RWPE1 (cell line): ENCODE results near the gene CDH7.
A peak's percentile ranks its signal among the peaks of the same experiment; 100 is the strongest.

Experiments used
- CTCF ChIA-PET: fragments of 350-600 bp; sonication (Branson Sonifier 250); formaldehyde crosslinking; extraction: SDS; loops from one replicate; lab custom pipeline; 2021; lab: Yijun Ruan, JAX
- POLR2A ChIA-PET: fragments of 400-600 bp; formaldehyde crosslinking; extraction: SDS; loops from one replicate; lab custom pipeline; 2020; ENCODE audit warnings: antibody characterized with exemption; ENCODE audit not compliant: low non-redundant PET; lab: Yijun Ruan, JAX
- DNase-seq: peaks from one replicate; pipeline ENCODE4 v3.0.0; 2012; ENCODE audit warnings: low spot score
- H3K27ac ChIP-seq: fragments of 450-650 bp; 2 replicates; pipeline ENCODE4 v1.5.1; 2017
- TF ChIP-seq, protein P1 (sequence below): fragments of 450-650 bp; conservative IDR thresholded peaks from 2 replicates; pipeline ENCODE4 v1.5.1; 2017; ENCODE audit warnings: low read depth, mild to moderate bottlenecking

Gene CDH7

DNA sequence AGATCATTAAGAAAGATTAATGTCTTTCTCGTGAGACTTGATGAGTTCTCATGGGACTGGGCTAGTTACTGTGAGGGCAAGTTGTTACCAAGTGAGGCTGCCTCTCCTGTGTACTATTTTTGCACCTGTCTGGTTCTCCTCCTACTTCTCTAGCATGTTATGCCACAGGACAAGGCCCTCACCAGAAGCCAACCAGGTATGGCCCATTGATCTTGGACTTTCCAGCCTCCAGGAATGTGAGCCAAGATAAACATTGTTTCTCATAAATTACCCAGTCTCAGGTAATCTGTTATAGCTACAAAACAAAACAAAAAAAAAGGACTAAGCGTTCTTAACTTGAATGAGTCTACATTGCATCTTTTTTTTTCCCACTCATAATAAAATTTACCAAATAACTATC lies 184.1 kb downstream of the CDH7 start:
- H3K27ac ChIP-seq: no peak overlapping the region
- ChIA-PET POLR2A (no interaction called here), CTCF (no interaction called here)
- no peak for DNase-seq
- TF ChIP-seq, protein P1, sequence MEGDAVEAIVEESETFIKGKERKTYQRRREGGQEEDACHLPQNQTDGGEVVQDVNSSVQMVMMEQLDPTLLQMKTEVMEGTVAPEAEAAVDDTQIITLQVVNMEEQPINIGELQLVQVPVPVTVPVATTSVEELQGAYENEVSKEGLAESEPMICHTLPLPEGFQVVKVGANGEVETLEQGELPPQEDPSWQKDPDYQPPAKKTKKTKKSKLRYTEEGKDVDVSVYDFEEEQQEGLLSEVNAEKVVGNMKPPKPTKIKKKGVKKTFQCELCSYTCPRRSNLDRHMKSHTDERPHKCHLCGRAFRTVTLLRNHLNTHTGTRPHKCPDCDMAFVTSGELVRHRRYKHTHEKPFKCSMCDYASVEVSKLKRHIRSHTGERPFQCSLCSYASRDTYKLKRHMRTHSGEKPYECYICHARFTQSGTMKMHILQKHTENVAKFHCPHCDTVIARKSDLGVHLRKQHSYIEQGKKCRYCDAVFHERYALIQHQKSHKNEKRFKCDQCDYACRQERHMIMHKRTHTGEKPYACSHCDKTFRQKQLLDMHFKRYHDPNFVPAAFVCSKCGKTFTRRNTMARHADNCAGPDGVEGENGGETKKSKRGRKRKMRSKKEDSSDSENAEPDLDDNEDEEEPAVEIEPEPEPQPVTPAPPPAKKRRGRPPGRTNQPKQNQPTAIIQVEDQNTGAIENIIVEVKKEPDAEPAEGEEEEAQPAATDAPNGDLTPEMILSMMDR: no peak

DNA sequence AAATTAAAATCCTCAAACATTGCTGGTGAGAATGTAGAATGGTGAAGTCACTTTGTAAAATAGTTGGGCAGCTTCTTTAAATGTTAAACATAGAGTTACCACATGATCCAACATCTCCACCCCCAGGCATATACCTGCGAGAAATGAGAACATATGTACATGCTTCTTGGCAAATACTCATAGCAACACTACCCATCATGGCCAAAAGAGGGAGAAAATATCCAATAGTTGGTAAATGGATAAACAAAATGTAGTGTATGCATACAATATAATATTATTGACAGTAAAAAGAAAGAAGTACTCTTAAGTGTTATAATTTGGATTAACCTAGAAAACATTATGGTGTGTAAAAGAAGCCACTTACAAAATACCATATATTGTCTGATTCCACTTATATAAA lies 185.9 kb downstream of the CDH7 start:
- POLR2A ChIA-PET: no interaction called here
- DNase-seq: no peak
- TF ChIP-seq, protein P1: no peak
- H3K27ac ChIP-seq: no peak overlapping the region
- CTCF ChIA-PET: no interaction called here

DNA sequence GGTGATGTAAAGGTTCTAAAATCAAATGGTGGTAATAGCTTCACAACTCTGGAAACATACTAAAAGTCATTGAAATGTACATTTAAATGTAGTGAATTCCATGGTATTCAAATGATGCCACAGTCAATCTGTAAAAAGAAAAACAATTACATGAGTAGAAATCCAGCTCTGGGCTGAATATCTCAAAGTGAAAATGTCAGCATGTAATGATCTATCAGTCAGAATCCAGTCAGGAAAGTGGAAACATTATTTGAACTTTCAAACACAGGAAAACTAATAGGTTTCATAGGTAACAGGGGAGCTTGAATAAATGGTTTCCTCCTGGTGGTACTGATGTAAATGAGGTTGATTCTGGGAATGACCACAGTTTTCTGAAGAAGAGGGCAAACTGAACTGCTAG lies 186.4 kb downstream of the CDH7 start:
- POLR2A ChIA-PET: no interaction called here
- TF ChIP-seq, protein P1: no peak
- no peak for DNase-seq
- no peak overlapping the region for H3K27ac ChIP-seq
- CTCF ChIA-PET: no interaction called here

DNA sequence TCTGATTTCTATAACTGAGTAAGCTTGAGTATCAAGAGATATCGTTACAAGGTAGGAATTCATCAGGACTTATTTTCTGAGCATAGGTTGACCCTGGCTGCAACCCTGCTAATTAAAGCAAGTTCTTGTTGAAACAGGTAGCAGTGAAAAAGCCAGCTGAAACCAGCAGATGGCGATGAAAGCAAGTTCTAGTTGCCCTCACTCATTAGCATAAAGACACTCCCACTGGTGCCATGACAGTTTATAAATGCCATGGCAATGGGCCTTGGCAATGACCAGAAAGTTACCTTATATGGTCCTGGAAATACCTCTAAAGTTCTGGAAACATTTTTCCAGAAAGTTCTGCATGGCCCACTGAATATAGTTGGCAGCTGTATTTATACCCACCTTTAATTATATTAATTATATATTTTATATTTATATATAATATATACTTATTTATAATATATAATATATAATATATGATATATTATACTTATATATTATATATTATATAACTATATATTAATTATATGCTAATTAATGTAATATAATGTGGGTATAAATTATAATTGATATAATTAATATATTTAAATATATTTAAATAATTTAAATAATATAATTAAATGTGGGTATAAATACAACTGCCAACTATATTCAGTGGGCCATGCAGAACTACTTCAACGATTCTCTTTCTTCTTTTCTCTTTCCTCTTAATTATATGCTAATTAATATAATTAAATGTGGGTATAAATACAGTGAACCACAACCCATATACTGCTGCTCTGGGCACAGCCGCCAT lies 188.0 kb downstream of the CDH7 start:
- DNase-seq: peak; percentile 4
- ChIA-PET CTCF (interaction anchor here (0.6 kb wide), 1 partner anchor 1674 kb away, joined by 3 read pairs; no protein-coding TSS in a partner anchor), POLR2A (no interaction called here)
- no peak overlapping the region for H3K27ac ChIP-seq
- TF ChIP-seq, protein P1: no peak
